HG02981 (cell line): Measurements from ENCODE around the gene TSC1.

Experiments used
- ATAC-seq: cut with Tn5 transposase; IDR thresholded peaks from one replicate; pipeline ENCODE4 v1.9.1; 2021; ENCODE audit warnings: mild to moderate bottlenecking, moderate library complexity; ENCODE audit not compliant: unreplicated experiment

TSC1 gene

GRCh38 chr9:132894862-132895835, 49.3 kb downstream of the TSC1 start:
- no peak for ATAC-seq

- no peak for ATAC-seq
Observed at GRCh38 chr9:132894346-132894745, 50.1 kb downstream of the TSC1 start.

GRCh38 chr9:132892400-132892799, 52.0 kb downstream of the TSC1 start:
- no peak for ATAC-seq

- no peak for ATAC-seq
Observed at GRCh38 chr9:132888151-132888550, 56.3 kb downstream of the TSC1 start.

GRCh38 chr9:132887181-132888120, 57.0 kb downstream of the TSC1 start:
- no peak for ATAC-seq

- no peak for ATAC-seq
Observed at GRCh38 chr9:132886334-132886725, 58.1 kb downstream of the TSC1 start.

GRCh38 chr9:132885720-132886333, 58.6 kb downstream of the TSC1 start:
- no peak for ATAC-seq

- no peak for ATAC-seq
Observed at GRCh38 chr9:132883349-132884294, 60.8 kb downstream of the TSC1 start.

GRCh38 chr9:132882616-132883015, 61.8 kb downstream of the TSC1 start:
- ATAC-seq: no peak

- no peak for ATAC-seq
Observed at GRCh38 chr9:132881826-132882225, 62.6 kb downstream of the TSC1 start.

GRCh38 chr9:132880324-132880661, 64.1 kb downstream of the TSC1 start:
- no peak for ATAC-seq

GRCh38 chr9:132879457-132880323, 64.7 kb downstream of the TSC1 start:
- ATAC-seq: no peak

GRCh38 chr9:132878695-132879456, 65.5 kb downstream of the TSC1 start, which contains the start of gene SPACA9:
TSS of gene SPACA9 (plus strand) at chr9:132878898. CDS start at chr9:132883948, 5,050 bp downstream.
- no peak for ATAC-seq

- ATAC-seq: peak; percentile 76
Observed at GRCh38 chr9:132877824-132878694, 66.4 kb downstream of the TSC1 start, which contains the start of gene AK8. TSS of gene AK8 (minus strand) at chr9:132878284. CDS start at chr9:132878255, 29 bp downstream.

- no peak for ATAC-seq
Observed at GRCh38 chr9:132877458-132877823, 67.0 kb downstream of the TSC1 start.

GRCh38 chr9:132876849-132877248, 67.6 kb downstream of the TSC1 start:
- ATAC-seq: no peak

- ATAC-seq: no peak
Observed at GRCh38 chr9:132875159-132875558, 69.3 kb downstream of the TSC1 start.
